GM18505 (cell line): ENCODE data around the gene ITGB1.

Source experiments
- ATAC-seq: cut with Tn5 transposase; IDR thresholded peaks from one replicate; pipeline ENCODE4 v1.9.1; 2021; ENCODE audit not compliant: unreplicated experiment
- POLR2A ChIP-seq: IDR thresholded peaks from 4 replicates; pipeline ENCODE4 v1.6.1; 2011; ENCODE audit warnings: borderline replicate concordance; ENCODE audit not compliant: insufficient read depth, insufficient read length; ENCODE audit errors: extremely low read depth

The ITGB1 gene

GRCh38 chr10:32882076-32882475 is 76.0 kb downstream of the ITGB1 start:
- no peak for TF ChIP-seq POLR2A
- no peak for ATAC-seq

GRCh38 chr10:32878646-32879045 is 79.4 kb downstream of the ITGB1 start:
- ATAC-seq: no peak
- no peak for TF ChIP-seq POLR2A

DNA sequence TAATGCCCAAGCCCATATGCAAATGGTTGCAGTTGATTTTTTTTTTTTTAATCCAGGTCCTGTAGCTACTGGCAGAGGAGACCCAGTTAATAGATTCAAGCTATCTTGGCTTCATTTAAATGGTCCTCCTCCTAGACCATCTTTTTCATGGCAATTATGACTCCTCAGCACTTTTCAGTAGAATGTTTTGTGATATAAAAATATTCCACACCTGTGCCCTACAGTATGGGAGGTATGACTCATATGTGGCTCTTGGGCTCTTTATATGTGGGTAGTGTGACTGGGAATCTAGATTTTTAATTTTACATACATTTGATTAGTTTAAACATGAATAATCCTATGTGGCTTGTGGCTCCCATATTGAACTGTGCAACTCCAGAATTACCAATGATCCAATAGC is 80.1 kb downstream of the ITGB1 start:
- no peak for ATAC-seq
- TF ChIP-seq POLR2A: no peak

DNA sequence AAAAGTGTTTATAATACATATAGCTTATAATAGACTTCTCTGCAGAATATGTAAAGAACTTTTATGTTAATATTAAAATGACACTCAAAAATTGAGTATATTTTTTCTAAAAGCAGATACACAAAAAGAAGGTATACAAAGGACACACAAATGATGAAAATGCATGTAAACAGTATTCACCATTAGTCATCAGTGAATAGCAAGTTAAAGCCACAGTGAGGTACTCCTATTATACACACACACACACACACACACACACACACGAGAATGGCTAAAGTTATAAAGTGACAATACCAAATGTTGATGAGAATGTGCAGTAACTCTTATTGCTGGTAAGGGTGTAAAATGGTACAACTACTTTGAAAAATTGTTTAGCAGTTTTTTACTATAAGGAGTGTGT is 92.9 kb downstream of the ITGB1 start:
- TF ChIP-seq POLR2A: no peak
- ATAC-seq: no peak

DNA sequence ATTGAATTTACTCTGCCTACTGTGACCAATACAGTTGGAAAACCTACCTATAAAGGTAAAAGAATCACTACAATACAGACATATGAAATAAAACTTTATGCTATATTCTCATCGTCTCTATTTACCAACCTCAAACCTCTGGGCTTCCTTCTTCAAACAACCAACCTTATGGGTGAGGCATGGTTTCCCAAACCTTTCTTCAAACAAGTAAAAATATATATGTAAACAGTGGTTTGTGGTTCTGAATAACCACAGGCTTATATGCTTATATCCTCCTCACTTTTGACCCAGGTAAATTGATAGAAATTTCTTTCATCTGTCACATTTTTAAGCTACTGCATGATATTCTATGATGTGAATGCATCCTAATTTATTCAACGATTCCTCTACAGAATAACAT is 103.6 kb downstream of the ITGB1 start:
- no peak for ATAC-seq
- no peak for TF ChIP-seq POLR2A

DNA sequence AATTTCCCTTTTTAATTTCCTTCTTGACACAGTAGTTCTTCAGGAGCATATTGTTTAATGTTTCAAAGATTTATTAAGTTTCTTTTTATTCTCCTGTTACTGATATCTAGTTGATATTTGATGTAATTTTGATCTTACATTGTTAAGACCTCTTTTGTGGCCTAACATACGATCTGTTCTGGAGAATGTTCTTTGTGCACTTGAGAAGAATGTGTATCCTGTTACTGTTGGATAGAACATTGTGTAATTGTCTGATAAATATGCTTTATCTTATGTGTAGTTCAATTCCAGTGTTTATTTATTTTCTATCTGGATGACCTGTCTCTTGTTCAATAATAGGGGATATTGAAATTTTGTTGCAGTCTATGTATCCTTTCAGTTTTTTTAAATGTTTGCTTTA is 106.7 kb downstream of the ITGB1 start:
- TF ChIP-seq POLR2A: no peak
- ATAC-seq: no peak
